Ishikawa (cell line): ENCODE results near the gene MIX23.

Experiments
- CEBPB ChIP-seq: IDR thresholded peaks from 2 replicates; pipeline ENCODE4 v1.6.1; 2012
- CREB1 ChIP-seq: IDR thresholded peaks from 2 replicates; pipeline ENCODE4 v1.6.1; 2012; ENCODE audit warnings: low read depth
- EGR1 ChIP-seq: IDR thresholded peaks from 2 replicates; pipeline ENCODE4 v1.6.1; 2012
- EP300 ChIP-seq: IDR thresholded peaks from 2 replicates; pipeline ENCODE4 v1.6.1; 2012; ENCODE audit warnings: borderline replicate concordance
- FOXM1 ChIP-seq: IDR thresholded peaks from 2 replicates; pipeline ENCODE4 v1.6.1; 2012; ENCODE audit warnings: low read depth, borderline replicate concordance
- NFIC ChIP-seq: IDR thresholded peaks from 2 replicates; pipeline ENCODE4 v1.6.1; 2012
- RAD21 ChIP-seq: IDR thresholded peaks from 2 replicates; pipeline ENCODE4 v1.6.1; 2012; ENCODE audit warnings: low read depth
- REST ChIP-seq: IDR thresholded peaks from 2 replicates; pipeline ENCODE4 v1.6.1; 2012; ENCODE audit warnings: low read depth, mild to moderate bottlenecking
- TAF1 ChIP-seq: IDR thresholded peaks from 2 replicates; pipeline ENCODE4 v1.6.1; 2012; ENCODE audit warnings: low read depth, mild to moderate bottlenecking
- TCF12 ChIP-seq: IDR thresholded peaks from 2 replicates; pipeline ENCODE4 v1.6.1; 2012; ENCODE audit warnings: low read depth
- TEAD4 ChIP-seq: IDR thresholded peaks from 2 replicates; pipeline ENCODE4 v1.6.1; 2012
- YY1 ChIP-seq: IDR thresholded peaks from 2 replicates; pipeline ENCODE4 v1.6.1; 2012; ENCODE audit warnings: low read depth
- ZBTB7A ChIP-seq: IDR thresholded peaks from 2 replicates; pipeline ENCODE4 v1.6.1; 2012; ENCODE audit warnings: low read depth
- TF ChIP-seq, protein P1 (sequence below): IDR thresholded peaks from 2 replicates; pipeline ENCODE4 v1.6.1; 2012
- TF ChIP-seq, protein P2 (sequence below): IDR thresholded peaks from 2 replicates; pipeline ENCODE4 v1.6.1; 2012

MIX23 gene

GRCh38 chr3:122390665-122391064 is 7.6 kb upstream of the MIX23 start:
- no peak for TF ChIP-seq EGR1
- TF ChIP-seq TEAD4, result no peak
- TF ChIP-seq, protein P1, sequence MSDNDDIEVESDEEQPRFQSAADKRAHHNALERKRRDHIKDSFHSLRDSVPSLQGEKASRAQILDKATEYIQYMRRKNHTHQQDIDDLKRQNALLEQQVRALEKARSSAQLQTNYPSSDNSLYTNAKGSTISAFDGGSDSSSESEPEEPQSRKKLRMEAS, result no peak
- no peak for TF ChIP-seq CEBPB
- TF ChIP-seq NFIC, result no peak
- no peak for TF ChIP-seq YY1
- no peak for TF ChIP-seq TAF1
- no peak for TF ChIP-seq RAD21
- TF ChIP-seq FOXM1, result no peak
- TF ChIP-seq REST, result no peak
- TF ChIP-seq, protein P2, sequence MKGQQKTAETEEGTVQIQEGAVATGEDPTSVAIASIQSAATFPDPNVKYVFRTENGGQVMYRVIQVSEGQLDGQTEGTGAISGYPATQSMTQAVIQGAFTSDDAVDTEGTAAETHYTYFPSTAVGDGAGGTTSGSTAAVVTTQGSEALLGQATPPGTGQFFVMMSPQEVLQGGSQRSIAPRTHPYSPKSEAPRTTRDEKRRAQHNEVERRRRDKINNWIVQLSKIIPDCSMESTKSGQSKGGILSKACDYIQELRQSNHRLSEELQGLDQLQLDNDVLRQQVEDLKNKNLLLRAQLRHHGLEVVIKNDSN, result no peak
- no peak for TF ChIP-seq TCF12
- TF ChIP-seq EP300, result no peak
- TF ChIP-seq CREB1, result no peak
- no peak for TF ChIP-seq ZBTB7A

GRCh38 chr3:122389892-122390291 is 6.9 kb upstream of the MIX23 start:
- no peak for TF ChIP-seq TAF1
- no peak for TF ChIP-seq EGR1
- TF ChIP-seq YY1, result no peak
- TF ChIP-seq, protein P2, result no peak
- TF ChIP-seq FOXM1, result no peak
- TF ChIP-seq, protein P1, result no peak

- TF ChIP-seq CREB1 (no peak), EGR1 (no peak), TCF12 (no peak), ZBTB7A (no peak), TEAD4 (no peak), TAF1 (no peak), EP300 (no peak), RAD21 (no peak), YY1 (no peak), FOXM1 (no peak)
- TF ChIP-seq, protein P2, result no peak
Measured at GRCh38 chr3:122389197-122389596, 6.2 kb upstream of the MIX23 start.

DNA sequence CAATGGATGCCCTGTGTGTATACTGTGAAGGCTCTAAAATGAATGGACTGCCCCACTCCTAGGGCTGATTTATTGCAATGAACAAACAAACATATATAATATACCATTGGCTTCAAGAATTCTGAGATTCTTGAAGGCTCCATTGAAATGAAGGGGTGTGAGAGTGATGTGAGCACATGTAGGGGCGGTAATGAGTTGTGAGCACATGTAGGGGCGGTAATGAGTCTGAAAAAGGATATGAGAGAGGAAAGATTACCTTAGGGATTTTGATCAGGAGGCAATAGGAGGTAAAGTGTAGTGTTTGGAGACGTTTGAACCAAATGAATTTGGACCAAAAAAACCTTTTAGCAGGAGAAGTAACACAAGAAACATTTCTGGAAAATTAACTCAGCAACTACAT is 4.7 kb upstream of the MIX23 start:
- TF ChIP-seq TAF1, result no peak
- TF ChIP-seq RAD21, result no peak
- TF ChIP-seq, protein P2, result no peak
- no peak for TF ChIP-seq FOXM1
- TF ChIP-seq, protein P1, result no peak

DNA sequence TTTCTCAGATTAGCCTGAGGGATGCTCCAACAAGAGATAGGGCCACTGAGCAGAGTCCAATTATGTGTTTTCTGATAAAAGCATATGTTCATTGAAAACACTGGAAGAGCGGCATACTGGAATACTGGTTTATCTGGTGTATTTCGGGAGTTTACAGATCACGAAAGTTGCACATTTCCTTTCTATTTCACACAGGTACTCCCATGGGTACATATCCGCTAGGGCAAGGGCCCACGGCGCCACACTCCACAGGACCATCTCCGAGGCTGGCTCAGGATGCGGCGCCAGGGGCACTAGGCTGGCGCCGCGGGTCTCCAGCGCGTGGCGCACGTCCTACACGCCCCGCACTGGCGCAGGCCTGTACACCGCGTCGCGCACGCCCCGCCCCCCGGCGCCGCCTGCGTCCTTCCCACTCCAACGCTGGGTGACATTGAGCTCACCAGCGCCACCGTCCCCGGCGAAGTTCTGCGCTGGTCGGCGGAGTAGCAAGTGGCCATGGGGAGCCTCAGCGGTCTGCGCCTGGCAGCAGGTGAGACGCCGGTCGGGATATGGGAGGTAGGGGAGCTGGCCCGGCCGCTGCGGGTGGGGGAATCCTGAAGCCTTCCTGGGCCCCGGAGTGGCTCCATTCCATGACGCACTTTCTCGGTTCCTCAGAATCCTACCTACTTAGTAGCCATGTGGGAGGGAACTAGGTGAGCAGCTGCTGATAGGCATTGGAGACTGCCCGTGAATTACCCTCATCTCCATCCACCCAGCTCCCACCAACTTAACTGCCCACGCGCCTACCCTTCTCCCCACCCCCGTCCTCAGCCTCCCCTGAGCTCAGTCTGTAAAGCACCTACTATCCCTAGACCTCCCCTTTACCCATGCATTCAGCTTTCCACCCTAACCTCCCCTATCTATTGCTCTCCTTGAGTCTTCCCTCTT is 1.0 kb upstream of the MIX23 start, which contains the start of gene FAM162A:
TSS of gene FAM162A (plus strand) at position 412 of the 927 bp plus-strand sequence. CDS start at position 496, 84 bp downstream.
- TF ChIP-seq, protein P1, result peak; percentile 91
- TF ChIP-seq EGR1, result no peak
- TF ChIP-seq CEBPB, result no peak
- TF ChIP-seq EP300, result peak; percentile 21; the same call in 1 of the 2 replicates
- peak; percentile 45; the same call in 1 of the 2 replicates for TF ChIP-seq TCF12
- TF ChIP-seq, protein P2, result no peak
- TF ChIP-seq TEAD4, result no peak
- 0 out of 2 replicates have a peak, but pooled peaks have one; percentile 29 for TF ChIP-seq CREB1
- TF ChIP-seq NFIC, result peak; percentile 21; the same call in 1 of the 2 replicates
- TF ChIP-seq TAF1, result peak; percentile 87
- peak; percentile 57; the same call in 1 of the 2 replicates for TF ChIP-seq ZBTB7A
- peak; percentile 80 for TF ChIP-seq YY1
